Lower leg skin (tissue), 3 donors: Measurements from ENCODE around the gene RFC5.

Experiments
- CTCF ChIP-seq, 3 donors: fragments of 450-650 bp; IDR thresholded peaks; one replicate each; pipeline ENCODE4 v1.5.1; 2016; ENCODE audit warnings: antibody characterized with exemption in 3 of 3, mild to moderate bottlenecking in 3 of 3, moderate library complexity in 2 of 3
- POLR2A ChIP-seq, 2 donors: fragments of 450-650 bp; IDR thresholded peaks; one replicate each; pipeline ENCODE4 v1.6.1; 2016 to 2017; ENCODE audit warnings: antibody characterized with exemption in 2 of 2, mild to moderate bottlenecking in 1 of 2, moderate library complexity in 1 of 2

GRCh38 chr12:118058881-118059280, 42.4 kb downstream of the RFC5 start:
- no peak for TF ChIP-seq CTCF (IDR thresholded peaks at IDR 0.05)
- no peak for TF ChIP-seq POLR2A (IDR thresholded peaks at IDR 0.05)
